H9 (cell line): ENCODE data around the gene ABCB8. TPM values are rescaled to one million over a fixed set of nuclear protein-coding genes. Genes with fewer than 3 reads are reported as not detected.

ENCODE experiments used
- DNase-seq: peaks from one replicate; pipeline ENCODE4 v3.0.0-alpha.2; 2017
- H2AFZ ChIP-seq: one replicate; pipeline ENCODE4 v1.6.1; 2013; ENCODE audit warnings: mild to moderate bottlenecking, low read length, control low read depth, moderate library complexity
- H2AK5ac ChIP-seq: 2 replicates; pipeline ENCODE4 v1.6.1; 2013; ENCODE audit warnings: low read length, control low read depth, mixed read lengths; ENCODE audit not compliant: insufficient read length
- H2BK120ac ChIP-seq: one replicate; pipeline ENCODE4 v1.6.1; 2013; ENCODE audit warnings: low read depth, mild to moderate bottlenecking, low read length, control low read depth, inconsistent platforms; ENCODE audit not compliant: poor library complexity, severe bottlenecking
- H2BK12ac ChIP-seq: 2 replicates; pipeline ENCODE4 v1.6.1; 2013; ENCODE audit warnings: low read length, control low read depth, mixed read lengths, low read depth; ENCODE audit not compliant: insufficient read length
- H2BK15ac ChIP-seq: 2 replicates; pipeline ENCODE4 v1.6.1; 2013; ENCODE audit warnings: low read depth, low read length, control low read depth
- H2BK20ac ChIP-seq: one replicate; pipeline ENCODE4 v1.6.1; 2013; ENCODE audit warnings: low read depth, mild to moderate bottlenecking, low read length, control low read depth, inconsistent platforms; ENCODE audit not compliant: poor library complexity, severe bottlenecking
- H2BK5ac ChIP-seq: 2 replicates; pipeline ENCODE4 v1.6.1; 2013; ENCODE audit warnings: low read length, control low read depth, mixed read lengths; ENCODE audit not compliant: insufficient read length
- H3K14ac ChIP-seq: 2 replicates; pipeline ENCODE4 v1.6.1; 2013; ENCODE audit warnings: low read length, control low read depth; ENCODE audit not compliant: insufficient read depth
- H3K18ac ChIP-seq: 2 replicates; pipeline ENCODE4 v1.6.1; 2013; ENCODE audit warnings: low read depth, mild to moderate bottlenecking, mixed read lengths, low read length, control low read depth; ENCODE audit not compliant: insufficient read length
- H3K23ac ChIP-seq: 2 replicates; pipeline ENCODE4 v1.6.1; 2013; ENCODE audit warnings: low read length, control low read depth, mixed read lengths, low read depth; ENCODE audit not compliant: insufficient read length
- H3K23me2 ChIP-seq: 2 replicates; pipeline ENCODE4 v1.6.1; 2013; ENCODE audit warnings: low read depth, mild to moderate bottlenecking, mixed read lengths, low read length, control low read depth; ENCODE audit not compliant: insufficient read length, poor library complexity, severe bottlenecking
- H3K27ac ChIP-seq: 2 replicates; pipeline ENCODE4 v1.5.1; 2013; ENCODE audit warnings: low read length, control low read depth, mixed read lengths, low read depth; ENCODE audit not compliant: insufficient read length
- H3K27me3 ChIP-seq: 2 replicates; pipeline ENCODE4 v1.6.1; 2013; ENCODE audit warnings: low read length, control low read depth, inconsistent platforms; ENCODE audit not compliant: insufficient read depth
- H3K4ac ChIP-seq: 2 replicates; pipeline ENCODE4 v1.6.1; 2013; ENCODE audit warnings: low read depth, mild to moderate bottlenecking, control low read depth, inconsistent platforms, low read length, moderate library complexity
- H3K4me1 ChIP-seq: 2 replicates; pipeline ENCODE4 v1.6.1; 2013; ENCODE audit warnings: low read length, control low read depth, inconsistent platforms; ENCODE audit not compliant: insufficient read depth
- H3K4me2 ChIP-seq: 2 replicates; pipeline ENCODE4 v1.6.1; 2013; ENCODE audit warnings: low read length, control low read depth, mixed read lengths; ENCODE audit not compliant: insufficient read length, insufficient read depth
- H3K56ac ChIP-seq: 2 replicates; pipeline ENCODE4 v1.6.1; 2013; ENCODE audit warnings: low read depth, mild to moderate bottlenecking, mixed read lengths, low read length, control low read depth; ENCODE audit not compliant: insufficient read length
- H3K79me1 ChIP-seq: 2 replicates; pipeline ENCODE4 v1.6.1; 2013; ENCODE audit warnings: low read depth, mild to moderate bottlenecking, moderate library complexity, low read length, control low read depth, inconsistent platforms; ENCODE audit not compliant: insufficient read depth, poor library complexity, severe bottlenecking
- H3K79me2 ChIP-seq: 2 replicates; pipeline ENCODE4 v1.6.1; 2013; ENCODE audit warnings: low read length, control low read depth, inconsistent platforms; ENCODE audit not compliant: insufficient read depth
- H3K9ac ChIP-seq: 2 replicates; pipeline ENCODE4 v1.6.1; 2013; ENCODE audit warnings: low read length, control low read depth, mixed read lengths; ENCODE audit not compliant: insufficient read length; ENCODE audit errors: extremely low read depth
- H3K9me3 ChIP-seq: one replicate; pipeline ENCODE4 v1.6.1; 2013; ENCODE audit warnings: low read depth, low read length, inconsistent platforms; ENCODE audit not compliant: control insufficient read depth
- H3T11ph ChIP-seq: one replicate; pipeline ENCODE4 v1.6.1; 2013; ENCODE audit warnings: mild to moderate bottlenecking, low read length, control low read depth, inconsistent platforms
- H4K20me1 ChIP-seq: one replicate; pipeline ENCODE4 v1.6.1; 2013; ENCODE audit not compliant: control insufficient read depth, insufficient read length, insufficient read depth
- H4K5ac ChIP-seq: 2 replicates; pipeline ENCODE4 v1.6.1; 2013; ENCODE audit warnings: low read depth, mild to moderate bottlenecking, mixed read lengths, low read length, control low read depth; ENCODE audit not compliant: insufficient read length
- H4K8ac ChIP-seq: replicated peaks from 2 replicates; pipeline ENCODE4 v1.6.1; 2013; ENCODE audit warnings: low read length, control low read depth, mixed read lengths, low read depth; ENCODE audit not compliant: insufficient read length
- H4K91ac ChIP-seq: 2 replicates; pipeline ENCODE4 v1.6.1; 2013; ENCODE audit warnings: low read depth, mild to moderate bottlenecking, moderate library complexity, mixed read lengths, low read length, control low read depth; ENCODE audit not compliant: insufficient read length
- H3K27ac Mint-ChIP-seq, 3 experiments: 2 replicates in 2 of 3; 3 replicates in 1 of 3; pipeline ENCODE4 v1.8.0; 2020 to 2021; ENCODE audit warnings: mixed read lengths in 3 of 3, mild to moderate bottlenecking in 1 of 3, moderate library complexity in 1 of 3
- H3K27me3 Mint-ChIP-seq: 2 replicates; pipeline ENCODE4 v1.8.0; 2021; ENCODE audit warnings: low read depth, mild to moderate bottlenecking, moderate library complexity, mixed read lengths
- H3K36me3 Mint-ChIP-seq, 3 experiments: 2 replicates in 2 of 3; 3 replicates in 1 of 3; pipeline ENCODE4 v1.8.0; 2020 to 2021; ENCODE audit warnings: low read depth in 3 of 3, mixed read lengths in 3 of 3; ENCODE audit not compliant: insufficient read depth in 1 of 3
- H3K4me1 Mint-ChIP-seq, 2 experiments: 2 replicates each; pipeline ENCODE4 v1.8.0; 2020; ENCODE audit warnings: mixed read lengths in 2 of 2
- H3K4me3 Mint-ChIP-seq, 2 experiments: 2 replicates in 1 of 2; 3 replicates in 1 of 2; pipeline ENCODE4 v1.8.0; 2020 to 2021; ENCODE audit warnings: mild to moderate bottlenecking in 2 of 2, mixed read lengths in 2 of 2, moderate library complexity in 1 of 2
- H3K9me3 Mint-ChIP-seq, 2 experiments: 2 replicates in 1 of 2; 3 replicates in 1 of 2; pipeline ENCODE4 v1.8.0; 2020; ENCODE audit warnings: mild to moderate bottlenecking in 2 of 2, mixed read lengths in 2 of 2, moderate library complexity in 1 of 2
- CTCF ChIP-seq: fragments of 200-600 bp; sonication (generic); conservative IDR thresholded peaks from 3 replicates; pipeline ENCODE4 v1.8.0; 2021; ENCODE audit warnings: antibody characterized with exemption, mild to moderate bottlenecking
- WGBS: extraction: QIAGEN DNeasy Blood & Tissue Kit; methylation state at CpG from one replicate; pipeline ENCODE4 v1.1.7; 2013; ENCODE audit warnings: missing lambda C conversion rate, low lambda C conversion rate, mixed read lengths; ENCODE audit not compliant: insufficient read length; ENCODE audit errors: extremely low coverage; 5-methylcytosine and 5-hydroxymethylcytosine counted together
- total RNA-seq: library from RNA; stranded (reverse); gene quantifications from 2 replicates; pipeline ENCODE4 v1.2.1, GENCODE V29; 2021

The ABCB8 gene
- total RNA-seq, 1 experiment from 2014 or later = 22.1 TPM

DNA sequence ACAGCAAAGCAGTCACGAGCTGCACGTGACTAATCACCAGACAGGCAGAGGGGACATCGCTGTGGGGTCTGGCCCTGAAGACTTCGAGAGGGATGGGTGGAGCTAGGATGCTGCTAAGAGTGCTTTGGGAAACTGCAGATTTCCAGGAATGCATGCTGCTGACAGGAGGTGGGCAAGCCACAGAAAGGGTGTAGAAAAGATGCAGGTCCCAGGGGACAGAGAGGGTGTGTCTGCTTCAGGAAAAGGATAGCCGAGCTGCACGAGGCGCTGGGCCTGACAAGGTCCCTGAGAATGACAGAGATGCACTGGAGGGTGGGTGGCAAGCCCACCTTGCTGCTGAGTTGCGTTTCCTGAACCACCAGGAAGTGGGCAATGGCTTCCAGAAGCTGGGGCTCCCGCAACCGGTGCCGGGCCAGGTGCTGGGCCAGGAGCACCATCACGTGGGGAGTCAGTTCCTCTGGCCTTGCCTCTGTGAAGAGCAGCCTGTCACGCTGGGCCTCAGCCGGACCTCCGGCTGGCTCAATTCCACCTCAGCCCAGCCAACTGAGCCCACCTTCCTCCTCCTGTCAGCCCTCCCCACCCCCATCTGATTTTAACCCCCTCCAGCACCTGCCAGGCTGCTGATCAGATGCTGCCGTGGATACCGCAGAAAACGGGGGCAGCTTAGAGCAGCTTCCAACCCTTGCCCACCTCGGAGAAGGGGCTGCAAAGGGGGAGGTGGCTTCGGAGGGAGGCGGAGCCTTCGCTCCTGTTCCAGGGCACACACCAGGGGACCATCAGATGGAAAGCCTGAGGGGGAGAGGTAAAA is 50.2 kb downstream of the ABCB8 start:
- no peaks in the 10 kb centered on the region for H3K9me3 ChIP-seq
- H3K27me3 Mint-ChIP-seq = peaks cover 1% of the 10 kb centered on the region; the same call in 1 of the 2 replicates
- no peak overlapping the region for H3K9ac ChIP-seq
- H3K27me3 ChIP-seq = no peaks in the 10 kb centered on the region
- no peaks in the 10 kb centered on the region; the same call in 1 of the 2 replicates for H3K79me2 ChIP-seq
- no peak overlapping the region for H3T11ph ChIP-seq
- H2BK20ac ChIP-seq = no peak overlapping the region
- H3K23ac ChIP-seq = no peak overlapping the region
- no peak overlapping the region for H2AFZ ChIP-seq
- H3K27ac Mint-ChIP-seq = peak overlapping the region in 2 of 3 experiments; percentile 66 to 84; a peak in 3 of 7 replicates
- no peak for DNase-seq
- H3K79me1 ChIP-seq = no peaks in the 10 kb centered on the region
- H3K14ac ChIP-seq = no peak overlapping the region
- no peak overlapping the region for H3K4me2 ChIP-seq
- H2AK5ac ChIP-seq = no peak overlapping the region
- no peak overlapping the region for H2BK15ac ChIP-seq
- H2BK5ac ChIP-seq = no peak overlapping the region
- TF ChIP-seq CTCF = no peak
- no peak overlapping the region for H4K8ac ChIP-seq
- no peak overlapping the region for H3K18ac ChIP-seq
- H3K36me3 Mint-ChIP-seq = peaks cover 13 to 32% (median 27%) of the 10 kb centered on the region in 3 experiments
- no peak overlapping the region for H4K91ac ChIP-seq
- no peaks in the 10 kb centered on the region for H3K9me3 Mint-ChIP-seq
- no peaks in the 10 kb centered on the region for H4K20me1 ChIP-seq
- no peak overlapping the region for H4K5ac ChIP-seq
- H3K4me1 ChIP-seq = no peaks in the 10 kb centered on the region
- H3K4ac ChIP-seq = no peak overlapping the region
- H3K4me3 Mint-ChIP-seq = peak overlapping the region; percentile 79 to 92
- peaks cover 29 to 43% of the 10 kb centered on the region in 2 experiments for H3K4me1 Mint-ChIP-seq
- no peak overlapping the region for H2BK12ac ChIP-seq
- no peak overlapping the region for H3K56ac ChIP-seq
- peaks cover 3% of the 10 kb centered on the region for H3K23me2 ChIP-seq
- no CpG with 5 or more reads among the region's 22 CpGs for WGBS
- no peak overlapping the region for H2BK120ac ChIP-seq
- no peak overlapping the region for H3K27ac ChIP-seq
